GM18909 (cell line): ENCODE results near the gene ABL1.
"Not testable (repeated sequence)": the region's sequence is repeated elsewhere in the genome, so short reads cannot be mapped to it uniquely, and the experiment has no call there.

ENCODE experiments used
- ATAC-seq: cut with Tn5 transposase; IDR thresholded peaks from one replicate; pipeline ENCODE4 v1.9.1; 2021; ENCODE audit warnings: mild to moderate bottlenecking; ENCODE audit not compliant: unreplicated experiment, poor library complexity

Gene ABL1

GRCh38 chr9:130900701-130901497 is 65.8 kb downstream of the ABL1 start:
- ATAC-seq, result no peak

- ATAC-seq, result no peak
Observed at GRCh38 chr9:130901498-130902203, 66.6 kb downstream of the ABL1 start.

GRCh38 chr9:130902204-130903185 is 67.4 kb downstream of the ABL1 start:
- no peak for ATAC-seq

GRCh38 chr9:130903194-130904069 is 68.4 kb downstream of the ABL1 start:
- ATAC-seq, result no peak

- ATAC-seq, result no peak
Observed at GRCh38 chr9:130904070-130905044, 69.3 kb downstream of the ABL1 start.

- ATAC-seq, result no peak
Observed at GRCh38 chr9:130905125-130905901, 70.3 kb downstream of the ABL1 start.

GRCh38 chr9:130905902-130906734 is 71.1 kb downstream of the ABL1 start:
- ATAC-seq, result no peak

- no peak for ATAC-seq
Observed at GRCh38 chr9:130906735-130907416, 71.8 kb downstream of the ABL1 start.

GRCh38 chr9:130908146-130908877 is 73.3 kb downstream of the ABL1 start:
- no peak for ATAC-seq

GRCh38 chr9:130908878-130909355 is 73.9 kb downstream of the ABL1 start:
- ATAC-seq, result no peak

- not testable (repeated sequence) for ATAC-seq
Observed at GRCh38 chr9:130910041-130910440, 75.0 kb downstream of the ABL1 start.

GRCh38 chr9:130910670-130911069 is 75.6 kb downstream of the ABL1 start:
- not testable (repeated sequence) for ATAC-seq

GRCh38 chr9:130911254-130912049 is 76.4 kb downstream of the ABL1 start:
- ATAC-seq, result no peak

- ATAC-seq, result no peak
Observed at GRCh38 chr9:130912932-130913598, 78.0 kb downstream of the ABL1 start.
